Right lobe of liver (tissue), 6 donors: ENCODE results near the gene PRSS35. TPM values are rescaled to one million over a fixed set of nuclear protein-coding genes. Genes with fewer than 3 reads are reported as not detected.

Experiments used
- ATAC-seq, 4 donors: fragments of 200-7000 bp; cut with Tn5 transposase; one replicate each; pipeline ENCODE4 v1.9.1; 2020; ENCODE audit warnings: mild to moderate bottlenecking in 4 of 4, moderate library complexity in 4 of 4
- DNase-seq, 3 donors: peaks; one replicate each; pipeline ENCODE4 v3.0.0-alpha.2; 2020
- H3K27ac ChIP-seq, 3 donors: fragments of 200-600 bp; one replicate each; pipeline ENCODE4 v1.8.0; 2022
- H3K27me3 ChIP-seq, 2 donors: fragments of 200-600 bp; one replicate each; pipeline ENCODE4 v1.8.0; 2022
- H3K36me3 ChIP-seq, 4 donors: fragments of 200-600 bp; sonication (generic) in 1 of 4; one replicate each; pipeline versions ENCODE4 v1.5.1 to v1.8.0; 2017 to 2022; ENCODE audit warnings: control low read depth in 1 of 4
- H3K4me1 ChIP-seq, 4 donors: fragments of 200-600 bp; sonication (generic) in 1 of 4; one replicate each; pipeline versions ENCODE4 v1.5.1 to v1.8.0; 2017 to 2022; ENCODE audit warnings: control low read depth in 1 of 4
- H3K4me3 ChIP-seq, 3 donors: fragments of 200-600 bp; one replicate each; pipeline ENCODE4 v1.8.0; 2022
- H3K9me3 ChIP-seq, 4 donors: fragments of 200-600 bp; sonication (generic) in 1 of 4; one replicate each; pipeline versions ENCODE4 v1.5.1 to v1.8.0; 2017 to 2022; ENCODE audit warnings: control low read depth in 1 of 4
- CTCF ChIP-seq, 4 donors: fragments of 200-600 bp in 3 of 4; fragments of 450-650 bp in 1 of 4; IDR thresholded peaks; one replicate each; pipeline versions ENCODE4 v1.5.1 to v1.8.0; 2016 to 2022; ENCODE audit warnings: antibody characterized with exemption in 4 of 4, mild to moderate bottlenecking in 2 of 4
- POLR2A ChIP-seq: fragments of 450-650 bp; IDR thresholded peaks from one replicate; pipeline ENCODE4 v1.6.1; 2017; ENCODE audit warnings: antibody characterized with exemption, mild to moderate bottlenecking
- WGBS: methylation state at CpG from one replicate; pipeline ENCODE4 v1.1.6; 2018; ENCODE audit warnings: low coverage, low lambda C conversion rate; ENCODE audit not compliant: insufficient coverage; ENCODE audit errors: missing lambda C conversion rate; 5-methylcytosine and 5-hydroxymethylcytosine counted together
- intact Hi-C, 2 donors: fragments of 100-400 bp; cut with DNase I; formaldehyde crosslinking; loops; one replicate each; pipeline versions ENCODE4 v1.11.2 to v1.14.1; 2022
- total RNA-seq, 6 experiments: library from RNA; depleted of rRNA in 2 of 6; stranded (reverse); fragments of >200 nt in 2 of 6; fragmentation: NEBNext Ultra II Directional in 3 of 6; extraction: Animal tissue kit (Norgen Biotek cat#: 25700) in 3 of 6; gene quantifications; one replicate each; pipeline versions ENCODE4 v1.1.0 to v1.2.4, GENCODE V29; 2016 to 2023
- donor health status: DM: no; HTN: yes; CAD: no.
- donor health status: DM: no; HTN: no; CAD: no.
- donor health status: DM: no; HTN: no; CAD: no.
- donor health status: DM: no; HTN: yes; CAD: no.
- donor health status: DM: no; HTN: yes; CAD: no.

PRSS35 gene
- total RNA-seq, 6 experiments from 2014 or later = 0.20 TPM; not detected in 5

- no peak for TF ChIP-seq POLR2A
- peaks cover 0 to 4% (median 0%) of the 10 kb centered on the region in 4 donors for H3K4me1 ChIP-seq
- WGBS = 73% methylated on average over 3 of the region's 3 CpGs
- no peak overlapping the region for H3K27ac ChIP-seq
- no peak overlapping the region for H3K4me3 ChIP-seq
- no peaks in the 10 kb centered on the region for H3K9me3 ChIP-seq
- ATAC-seq (no peak), DNase-seq (no peak)
- intact Hi-C loops = loop anchor here (5.0 to 10.0 kb wide), 2 partner anchors 93 to 286 kb away; no protein-coding TSS in a partner anchor
- no peaks in the 10 kb centered on the region for H3K27me3 ChIP-seq
- no peaks in the 10 kb centered on the region for H3K36me3 ChIP-seq
Measured at GRCh38 chr6:83510791-83511190, 1.5 kb upstream of the PRSS35 start.

GRCh38 chr6:83511266-83511665 is 1.1 kb upstream of the PRSS35 start:
- TF ChIP-seq POLR2A (no peak), CTCF (IDR thresholded peaks at IDR 0.05) (no peak)
- Histone ChIP-seq H3K36me3 (no peaks in the 10 kb centered on the region), H3K4me1 (peaks cover 0 to 4% (median 0%) of the 10 kb centered on the region in 4 donors), H3K27me3 (no peaks in the 10 kb centered on the region), H3K9me3 (no peaks in the 10 kb centered on the region), H3K4me3 (no peak overlapping the region), H3K27ac (no peak overlapping the region)
- intact Hi-C loops = loop anchor here (5.0 to 10.0 kb wide), 2 partner anchors 94 to 286 kb away; no protein-coding TSS in a partner anchor
- no peak for DNase-seq
- 80% methylated on average over 8 of the region's 8 CpGs for WGBS
- no peak for ATAC-seq

GRCh38 chr6:83514466-83514865 is 2.1 kb downstream of the PRSS35 start:
- TF ChIP-seq CTCF (IDR thresholded peaks at IDR 0.05) = no peak
- no peak for TF ChIP-seq POLR2A
- no peak for ATAC-seq
- WGBS = 69% methylated on average over 1 of the region's 1 CpG

GRCh38 chr6:83514866-83515466 is 2.6 kb downstream of the PRSS35 start:
- intact Hi-C loops = loop anchor here (5.0 to 10.0 kb wide), 2 partner anchors 98 to 290 kb away; no protein-coding TSS in a partner anchor
- TF ChIP-seq CTCF (IDR thresholded peaks at IDR 0.05) (peak; percentile 76 to 87 (median 81)), POLR2A (no peak)
- ATAC-seq (peak; percentile 65 to 78 (median 72)), DNase-seq (no peak)
- Histone ChIP-seq H3K4me3 (no peak overlapping the region), H3K36me3 (no peaks in the 10 kb centered on the region), H3K27me3 (no peaks in the 10 kb centered on the region), H3K4me1 (peaks cover 0 to 4% (median 0%) of the 10 kb centered on the region in 4 donors), H3K9me3 (no peaks in the 10 kb centered on the region), H3K27ac (no peak overlapping the region)
- WGBS = 15% methylated on average over 4 of the region's 4 CpGs

More at GRCh38 chr6:83514466-83514865, 2.1 kb downstream of the PRSS35 start:
- Histone ChIP-seq H3K9me3 (no peaks in the 10 kb centered on the region), H3K4me3 (no peak overlapping the region), H3K27ac (no peak overlapping the region), H3K27me3 (no peaks in the 10 kb centered on the region), H3K36me3 (no peaks in the 10 kb centered on the region), H3K4me1 (peaks cover 0 to 4% (median 0%) of the 10 kb centered on the region in 4 donors)
- no peak for DNase-seq
- intact Hi-C loops = loop anchor here (5.0 to 10.0 kb wide), 2 partner anchors 97 to 290 kb away; no protein-coding TSS in a partner anchor

GRCh38 chr6:83517500-83517899 is 5.2 kb downstream of the PRSS35 start:
- Histone ChIP-seq H3K4me1 (peaks cover 0 to 3% (median 0%) of the 10 kb centered on the region in 4 donors), H3K27me3 (no peaks in the 10 kb centered on the region), H3K9me3 (no peaks in the 10 kb centered on the region), H3K36me3 (no peaks in the 10 kb centered on the region), H3K4me3 (no peak overlapping the region), H3K27ac (no peak overlapping the region)
- DNase-seq (no peak), ATAC-seq (no peak)
- 82% methylated on average over 1 of the region's 1 CpG for WGBS
- intact Hi-C loops = loop anchor here in 1 of 2 donors (10.0 kb wide), 1 partner anchor 293 kb away; no protein-coding TSS in a partner anchor
- TF ChIP-seq POLR2A (no peak), CTCF (IDR thresholded peaks at IDR 0.05) (no peak)
